OCI-LY7 (cell line): Measurements from ENCODE around the gene JAK3. TPM values are rescaled to one million over a fixed set of nuclear protein-coding genes. Genes with fewer than 3 reads are reported as not detected.

Source experiments
- Bru-seq: library from RNA; stranded (reverse); fragments of 400-500 nt; gene quantifications from one replicate; lab custom pipeline; 2021; lab: Mats Ljungman, UMichigan
- BruChase-seq, 2 experiments: library from RNA; stranded (reverse); fragments of 400-500 nt; gene quantifications; one replicate each; lab custom pipeline; 2021; lab: Mats Ljungman, UMichigan
- BruUV-seq: library from RNA; stranded (reverse); fragments of 400-500 nt; replicated peaks from 2 replicates; lab custom pipeline; 2021; lab: Mats Ljungman, UMichigan
- CTCF ChIA-PET: fragments of 300-600 bp; sonication (Branson Sonifier 250); formaldehyde crosslinking; loops from one replicate; lab custom pipeline; 2022; ENCODE audit warnings: antibody characterized with exemption; ENCODE audit not compliant: unreplicated experiment; lab: Charles Lee
- POLR2A ChIA-PET: fragments of 300-600 bp; sonication (Branson Sonifier 250); formaldehyde crosslinking; loops from one replicate; lab custom pipeline; 2022; ENCODE audit warnings: antibody characterized with exemption; lab: Charles Lee
- DNase-seq: peaks from one replicate; pipeline ENCODE4 v3.0.0-alpha.2; 2015; ENCODE audit warnings: low spot score
- H2AFZ ChIP-seq: fragments of 200-600 bp; sonication (generic), shearing (Covaris generic); 2 replicates; pipeline ENCODE4 v1.6.1; 2014; ENCODE audit warnings: mild to moderate bottlenecking, antibody characterized with exemption, low read length, moderate library complexity
- H3K27ac ChIP-seq: fragments of 200-600 bp; sonication (generic); 2 replicates; pipeline ENCODE4 v1.5.1; 2014; ENCODE audit warnings: mixed run types, low read depth, mild to moderate bottlenecking, moderate library complexity, low read length, inconsistent platforms; ENCODE audit not compliant: poor library complexity, severe bottlenecking
- H3K36me3 ChIP-seq: fragments of 200-600 bp; sonication (generic); 2 replicates; pipeline ENCODE4 v1.6.1; 2014; ENCODE audit warnings: mild to moderate bottlenecking, antibody characterized with exemption, low read length, moderate library complexity, mixed read lengths; ENCODE audit not compliant: insufficient read depth
- H3K4me1 ChIP-seq: fragments of 200-600 bp; sonication (generic); 2 replicates; pipeline ENCODE4 v1.5.1; 2014; ENCODE audit warnings: mild to moderate bottlenecking, low read length; ENCODE audit not compliant: insufficient read depth, poor library complexity, severe bottlenecking
- H3K4me2 ChIP-seq: fragments of 200-600 bp; sonication (generic); 2 replicates; pipeline ENCODE4 v1.6.1; 2014; ENCODE audit warnings: mild to moderate bottlenecking, low read length
- H3K4me3 ChIP-seq: fragments of 200-600 bp; sonication (generic); 2 replicates; pipeline ENCODE4 v1.5.1; 2014; ENCODE audit warnings: mild to moderate bottlenecking, low read depth, low read length; ENCODE audit not compliant: poor library complexity, severe bottlenecking
- H3K79me2 ChIP-seq: fragments of 200-600 bp; sonication (generic); 2 replicates; pipeline ENCODE4 v1.6.1; 2016; ENCODE audit warnings: low read depth, mild to moderate bottlenecking, low read length, moderate library complexity, mixed read lengths; ENCODE audit not compliant: insufficient read depth
- H3K9me2 ChIP-seq: fragments of 200-600 bp; sonication (generic); 2 replicates; pipeline ENCODE4 v1.6.1; 2016; ENCODE audit warnings: mild to moderate bottlenecking, low read length, mixed read lengths; ENCODE audit not compliant: insufficient read depth
- H3K9me3 ChIP-seq: fragments of 200-600 bp; sonication (generic); 2 replicates; pipeline ENCODE4 v1.6.1; 2014; ENCODE audit warnings: mild to moderate bottlenecking, mixed run types, low read length, mixed read lengths
- H4K20me1 ChIP-seq: fragments of 200-600 bp; sonication (generic); 2 replicates; pipeline ENCODE4 v1.6.1; 2014; ENCODE audit warnings: mild to moderate bottlenecking, antibody characterized with exemption, low read length, moderate library complexity, mixed read lengths; ENCODE audit not compliant: insufficient read depth
- CTCF ChIP-seq: fragments of 200-600 bp; sonication (generic); conservative IDR thresholded peaks from 2 replicates; pipeline ENCODE4 v1.5.1; 2014; ENCODE audit warnings: mild to moderate bottlenecking, antibody characterized with exemption, low read length, moderate library complexity, mixed read lengths
- EZH2phosphoT487 ChIP-seq: fragments of 200-600 bp; sonication (generic); IDR thresholded peaks from 2 replicates; pipeline ENCODE4 v1.6.1; 2018; ENCODE audit warnings: low read depth, borderline replicate concordance, mild to moderate bottlenecking, mixed run types, antibody characterized with exemption, low read length, moderate library complexity, mixed read lengths
- intact Hi-C: fragments of 100-400 bp; cut with micrococcal nuclease; formaldehyde crosslinking; loops from one replicate; pipeline ENCODE4 v1.10.0; 2022; ENCODE audit not compliant: unreplicated experiment
- long read RNA-seq: library from polyadenylated mRNA; stranded (forward); transcript quantifications from one replicate; pipeline ENCODE4 v2.0.0, GENCODE V29; 2022
- total RNA-seq, 2 experiments: library from RNA; depleted of rRNA in 1 of 2; stranded (reverse); fragments of >200 nt in 1 of 2; shearing (Covaris generic) in 1 of 2; gene quantifications; 2 replicates each; pipeline ENCODE4 v1.2.3, GENCODE V29; 2014 to 2022

JAK3 gene
- 9.4 and 14.0 TPM in 2 replicates for total RNA-seq (2014; rRNA removed; shearing (Covaris generic))
- total RNA-seq (2022), result 24.4 and 25.3 TPM in 2 replicates
- Bru-seq, nascent RNA, result percentile 49 among the genes with signal in this experiment
- percentile 72 among the genes with signal in this experiment for BruChase-seq, experiment 1, labeled RNA remaining after a 6-hour chase
- percentile 64 among the genes with signal in this experiment for BruChase-seq, experiment 2, labeled RNA remaining after a 2-hour chase
- long read RNA-seq, full-length matches to known transcripts, result 10 of 31 reads
- long read RNA-seq, partial matches to known transcripts, result 16 of 31 reads
- long read RNA-seq, other reads (novel, unspliced or antisense), result 5 of 31 reads

DNA sequence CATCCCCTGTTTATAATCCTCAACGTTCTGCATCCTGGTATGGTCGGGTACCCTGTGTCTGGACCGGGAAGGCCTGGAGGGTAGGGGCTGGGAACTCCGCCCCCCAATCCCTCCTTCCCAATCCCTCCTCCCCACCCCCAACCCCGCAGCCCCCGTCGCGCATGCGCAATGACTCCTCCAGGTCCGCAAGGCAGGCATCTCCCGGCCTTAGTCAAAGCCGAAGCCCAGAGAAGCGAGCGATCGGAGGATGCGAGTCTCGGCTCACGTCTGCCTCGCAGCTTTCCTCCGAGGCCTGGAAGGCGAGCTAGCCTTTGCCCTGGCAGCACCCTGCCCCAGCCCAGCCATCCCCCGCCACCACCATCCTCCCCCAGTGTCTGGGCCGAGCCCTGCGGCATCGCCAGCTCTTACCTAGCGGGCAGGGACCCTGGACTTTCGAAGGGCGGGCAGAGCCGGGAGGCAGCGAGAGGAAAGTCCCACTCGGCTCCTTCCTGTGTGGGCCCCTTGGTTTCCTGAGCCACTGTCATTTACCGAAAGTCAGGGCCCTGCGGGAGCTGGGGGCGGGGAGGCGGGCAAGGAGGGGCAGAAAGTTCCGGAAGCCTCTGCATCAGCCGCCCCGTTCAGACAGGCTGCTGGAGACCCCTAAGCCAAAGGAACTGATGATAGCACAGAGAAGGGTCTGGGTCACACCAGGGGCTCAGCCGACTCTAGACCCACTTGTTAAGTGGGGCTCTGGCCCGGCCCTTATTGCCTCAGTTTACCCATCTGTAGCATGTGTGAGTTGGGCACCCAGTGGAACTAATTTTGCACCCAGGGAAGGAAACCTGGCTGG is at the start of gene JAK3:
TSS of gene JAK3 (minus strand) at position 445 of the 829 bp plus-strand sequence. CDS start 3,565 bp downstream, outside the sequence.
- H3K9me2 ChIP-seq, result no peaks in the 10 kb centered on the region
- peaks cover 49% of the 10 kb centered on the region for H3K4me1 ChIP-seq
- DNase-seq, result peak; percentile 87
- ChIA-PET CTCF (interaction anchor here (0.7 kb wide), 1 partner anchor 242 kb away, joined by 3 read pairs; no protein-coding TSS in a partner anchor), POLR2A (interaction anchor here (0.6 to 2.3 kb wide), 6 partner anchors 11 to 291 kb away, joined by 3 to 11 read pairs (median 6); partner anchors contain the start of gene RPL18A)
- peak within 1 kb of the TSS; percentile 72 for H3K4me2 ChIP-seq
- H3K9me3 ChIP-seq, result no peaks in the 10 kb centered on the region
- no peaks in the 10 kb centered on the region for H4K20me1 ChIP-seq
- H3K79me2 ChIP-seq, result no peaks in the 10 kb centered on the region
- TF ChIP-seq EZH2phosphoT487 (no peak), CTCF (no peak)
- H2AFZ ChIP-seq, result peak within 1 kb of the TSS; percentile 45
- BruUV-seq, result no TSS peak
- peaks cover 4% of the 10 kb centered on the region; the same call in 1 of the 2 replicates for H3K36me3 ChIP-seq
- H3K27ac ChIP-seq, result peak within 1 kb of the TSS; percentile 81
- H3K4me3 ChIP-seq, result peak within 1 kb of the TSS; percentile 66
- intact Hi-C loops, result no loop called here

DNA sequence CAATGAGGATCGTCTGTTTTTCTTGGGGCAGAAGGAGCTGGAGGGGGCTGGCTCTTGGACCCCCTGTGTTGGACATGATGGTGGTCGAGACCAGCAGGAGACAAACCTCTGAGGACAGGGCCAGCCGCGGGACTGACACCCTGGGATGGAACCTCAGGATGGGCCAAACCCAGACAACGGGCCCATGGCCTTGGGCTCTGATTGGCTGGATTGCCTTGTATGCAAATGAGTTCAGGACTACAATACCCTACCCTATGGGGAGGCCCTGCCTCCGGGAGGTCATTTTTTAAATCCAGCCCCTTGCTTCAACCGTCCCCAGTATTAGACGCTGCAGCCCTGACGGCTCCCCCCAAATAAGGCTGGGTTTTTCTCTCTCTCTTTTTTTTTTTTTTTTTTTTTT is 46.0 kb upstream of the JAK3 start:
- BruUV-seq, result no TSS peak
- Histone ChIP-seq H3K4me2 (no peak overlapping the region), H3K4me3 (no peak overlapping the region), H3K9me3 (no peaks in the 10 kb centered on the region), H3K27ac (no peak overlapping the region), H2AFZ (no peak overlapping the region), H3K36me3 (no peaks in the 10 kb centered on the region), H3K79me2 (no peaks in the 10 kb centered on the region), H3K9me2 (no peaks in the 10 kb centered on the region), H3K4me1 (no peaks in the 10 kb centered on the region), H4K20me1 (no peaks in the 10 kb centered on the region)
- POLR2A ChIA-PET, result no interaction called here
- DNase-seq, result no peak
- intact Hi-C loops, result no loop called here
- TF ChIP-seq CTCF, result no peak
- no peak for TF ChIP-seq EZH2phosphoT487
- CTCF ChIA-PET, result no interaction called here
